Measurements from ENCODE around the gene RELA. TPM values are rescaled to one million over a fixed set of nuclear protein-coding genes. Genes with fewer than 3 reads are reported as not detected.

RELA gene
- total and polyA plus RNA-seq, 2 of the 13 experiments (the other 11 are each of a cell fraction or from before 2014, with no cell fraction given), result 21.4 to 40.5 TPM

DNA sequence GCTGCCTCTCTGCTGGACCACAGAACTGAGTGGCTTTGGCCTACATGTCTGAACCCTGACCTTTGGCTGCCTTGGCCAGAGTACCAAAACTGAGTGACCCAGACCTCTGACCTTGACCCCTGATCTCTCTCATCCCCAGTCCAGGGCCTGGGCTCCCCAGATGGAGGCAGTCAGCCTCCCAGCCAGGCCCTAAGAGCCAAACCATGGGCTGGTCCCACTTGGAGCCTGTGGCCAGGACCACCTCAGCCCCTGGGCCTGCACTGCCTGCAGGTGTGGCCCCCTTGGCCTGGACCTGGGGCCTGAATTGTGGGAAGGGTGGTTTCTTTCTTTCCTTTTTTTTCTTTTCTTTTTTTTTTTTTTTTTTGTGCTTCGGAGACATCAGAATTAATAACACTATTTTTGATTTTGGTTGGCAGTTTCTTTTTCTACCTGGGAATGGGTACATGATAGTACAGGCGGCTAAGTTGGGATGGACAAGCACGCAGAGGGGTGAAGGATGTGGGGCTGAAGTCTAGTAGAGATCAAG, 25.6 kb downstream of the RELA start:
- H3K4me3 ChIP-seq (replicated peaks in 1 of 3; ENCODE audit: insufficient read depth in 1 of 3, low read depth in 2 of 3, low read length in 3 of 3), result peak overlapping the region in 2 of 3 experiments; percentile 11 to 88; a peak in 3 of 6 replicates
- CTCF ChIA-PET (ENCODE audit: low intra/inter-chr PET ratio, low total read pairs), result interaction anchor here (1.2 kb wide), 1 partner anchor 181 kb away, joined by 4 read pairs; no protein-coding TSS in a partner anchor
- no peak overlapping the region for H2AFZ ChIP-seq (ENCODE audit: low read length)
- in situ Hi-C loops (cut with HindIII; ENCODE audit: extremely low pct_ligation_motif_present, low pct_unique_long_range_greater_than_20kb) (no loop called here), intact Hi-C loops (cut with micrococcal nuclease; ENCODE audit: unreplicated experiment) (no loop called here)
- no peaks in the 10 kb centered on the region for H3K9me3 ChIP-seq (ENCODE audit: low read length)
- H4K20me1 ChIP-seq (ENCODE audit: insufficient read depth, low read length), result no peaks in the 10 kb centered on the region
- no TSS peak for BruUV-seq (replicated peaks)
- ATAC-seq (no peak), DNase-seq (ENCODE audit: low spot score) (no peak), FAIRE-seq (no peak)
- peak overlapping the region; percentile 73 for H3K9ac ChIP-seq (ENCODE audit: insufficient read depth, low read depth, low read length)
- H3K4me2 ChIP-seq (ENCODE audit: low read depth, low read length), result peak overlapping the region; percentile 93
- no peaks in the 10 kb centered on the region for H3K79me2 ChIP-seq (ENCODE audit: insufficient read depth, low read length)
- H3K27ac ChIP-seq (ENCODE audit: extremely low read length, insufficient read depth, low read length), result peak overlapping the region; percentile 61
- WGBS (ENCODE audit: low lambda C conversion rate), result 99% methylated on average over 3 of the region's 3 CpGs
- peaks cover 20 to 37% of the 10 kb centered on the region in 2 experiments; a peak in 4 of 5 replicates for H3K36me3 ChIP-seq (replicated peaks in 1 of 2; ENCODE audit: control insufficient read depth in 1 of 2, insufficient read depth in 2 of 2, low read length in 2 of 2)
- POLR2A ChIA-PET, result interaction anchor here (0.6 to 4.6 kb wide), 13 partner anchors 9 to 289 kb away, joined by 3 to 78 read pairs (median 4); partner anchors contain the start of genes MAP3K11, PCNX3 and RELA
- peaks cover 33% of the 10 kb centered on the region for H3K4me1 ChIP-seq (ENCODE audit: insufficient read depth, low read length)
- H3K27me3 ChIP-seq (ENCODE audit: control insufficient read depth in 1 of 2, insufficient read depth in 2 of 2, low read length in 2 of 2), result no peaks in the 10 kb centered on the region
- TF ChIP-seq ZFP1 (CRISPR knock-in tag; IDR thresholded peaks at IDR 0.05) (no peak), SATB2 (CRISPR knock-in tag; IDR thresholded peaks at IDR 0.05) (no peak), MTA1 (CRISPR knock-in tag; IDR thresholded peaks at IDR 0.05; ENCODE audit: borderline replicate concordance) (0 out of 2 replicates have a peak, but pooled peaks have one; percentile 31), ZNF264 (CRISPR knock-in tag; IDR thresholded peaks at IDR 0.05) (no peak), ZNF136 (CRISPR knock-in tag; IDR thresholded peaks at IDR 0.05; ENCODE audit: low read depth) (no peak), TCF7 (IDR thresholded peaks at IDR 0.05; ENCODE audit: low read depth) (no peak), DR1 (CRISPR knock-in tag; IDR thresholded peaks at IDR 0.05) (no peak), NR2F6 (IDR thresholded peaks at IDR 0.05) (peak; percentile 81), NR2F6 (CRISPR knock-in tag; IDR thresholded peaks at IDR 0.05) (peak; percentile 75), SMARCE1 (IDR thresholded peaks at IDR 0.05; ENCODE audit: borderline replicate concordance) (no peak), ZNF788 (CRISPR knock-in tag; IDR thresholded peaks at IDR 0.05; ENCODE audit: borderline replicate concordance) (0 out of 2 replicates have a peak, but pooled peaks have one; percentile 4), HOXA9 (CRISPR knock-in tag; IDR thresholded peaks at IDR 0.05; ENCODE audit: borderline replicate concordance) (no peak), MTA3 (CRISPR knock-in tag; IDR thresholded peaks at IDR 0.05) (no peak), HNRNPK (IDR thresholded peaks at IDR 0.05; ENCODE audit: low read depth, low read length, poor library complexity, severe bottlenecking) (no peak), ZNF720 (CRISPR knock-in tag; IDR thresholded peaks at IDR 0.05) (no peak), ZNF670 (CRISPR knock-in tag; IDR thresholded peaks at IDR 0.05; ENCODE audit: borderline replicate concordance) (no peak), NR2F1 (CRISPR knock-in tag; IDR thresholded peaks at IDR 0.05) (peak in 1 of 2 experiments; percentile 59; a peak in 1 of 4 replicates), HNF4A (CRISPR knock-in tag; IDR thresholded peaks at IDR 0.05) (peak; percentile 75), NR2F2 (IDR thresholded peaks at IDR 0.05; ENCODE audit: borderline replicate concordance, low read depth) (0 out of 2 replicates have a peak, but pooled peaks have one; percentile 51), FLYWCH1 (CRISPR knock-in tag; IDR thresholded peaks at IDR 0.05) (no peak), MED8 (CRISPR knock-in tag; IDR thresholded peaks at IDR 0.05; ENCODE audit: insufficient replicate concordance) (no peak), ZC3H4 (CRISPR knock-in tag; IDR thresholded peaks at IDR 0.05; ENCODE audit: borderline replicate concordance) (no peak), ESRRA (CRISPR knock-in tag; IDR thresholded peaks at IDR 0.05; ENCODE audit: low read depth) (peak; percentile 87; the same call in 1 of the 2 replicates), SNAI1 (CRISPR knock-in tag; IDR thresholded peaks at IDR 0.05; ENCODE audit: borderline replicate concordance) (no peak)
- TF ChIP-seq, protein P1, sequence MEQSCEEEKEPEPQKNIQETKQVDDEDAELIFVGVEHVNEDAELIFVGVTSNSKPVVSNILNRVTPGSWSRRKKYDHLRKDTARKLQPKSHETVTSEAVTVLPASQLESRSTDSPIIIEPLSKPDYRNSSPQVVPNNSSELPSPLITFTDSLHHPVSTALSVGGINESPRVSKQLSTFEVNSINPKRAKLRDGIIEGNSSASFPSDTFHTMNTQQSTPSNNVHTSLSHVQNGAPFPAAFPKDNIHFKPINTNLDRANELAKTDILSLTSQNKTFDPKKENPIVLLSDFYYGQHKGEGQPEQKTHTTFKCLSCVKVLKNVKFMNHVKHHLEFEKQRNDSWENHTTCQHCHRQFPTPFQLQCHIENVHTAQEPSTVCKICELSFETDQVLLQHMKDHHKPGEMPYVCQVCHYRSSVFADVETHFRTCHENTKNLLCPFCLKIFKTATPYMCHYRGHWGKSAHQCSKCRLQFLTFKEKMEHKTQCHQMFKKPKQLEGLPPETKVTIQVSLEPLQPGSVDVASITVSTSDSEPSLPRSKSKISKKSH (CRISPR knock-in tag; IDR thresholded peaks at IDR 0.05; ENCODE audit: borderline replicate concordance), result no peak
- TF ChIP-seq, protein P2, sequence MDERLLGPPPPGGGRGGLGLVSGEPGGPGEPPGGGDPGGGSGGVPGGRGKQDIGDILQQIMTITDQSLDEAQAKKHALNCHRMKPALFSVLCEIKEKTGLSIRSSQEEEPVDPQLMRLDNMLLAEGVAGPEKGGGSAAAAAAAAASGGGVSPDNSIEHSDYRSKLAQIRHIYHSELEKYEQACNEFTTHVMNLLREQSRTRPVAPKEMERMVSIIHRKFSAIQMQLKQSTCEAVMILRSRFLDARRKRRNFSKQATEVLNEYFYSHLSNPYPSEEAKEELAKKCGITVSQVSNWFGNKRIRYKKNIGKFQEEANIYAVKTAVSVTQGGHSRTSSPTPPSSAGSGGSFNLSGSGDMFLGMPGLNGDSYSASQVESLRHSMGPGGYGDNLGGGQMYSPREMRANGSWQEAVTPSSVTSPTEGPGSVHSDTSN (CRISPR knock-in tag; IDR thresholded peaks at IDR 0.05), result no peak

Data from HepG2 (cell line).